Measurements from ENCODE around the gene S100A2.
"Not testable (repeated sequence)": the region's sequence is repeated elsewhere in the genome, so short reads cannot be mapped to it uniquely, and the experiment has no call there.

The S100A2 gene

DNA sequence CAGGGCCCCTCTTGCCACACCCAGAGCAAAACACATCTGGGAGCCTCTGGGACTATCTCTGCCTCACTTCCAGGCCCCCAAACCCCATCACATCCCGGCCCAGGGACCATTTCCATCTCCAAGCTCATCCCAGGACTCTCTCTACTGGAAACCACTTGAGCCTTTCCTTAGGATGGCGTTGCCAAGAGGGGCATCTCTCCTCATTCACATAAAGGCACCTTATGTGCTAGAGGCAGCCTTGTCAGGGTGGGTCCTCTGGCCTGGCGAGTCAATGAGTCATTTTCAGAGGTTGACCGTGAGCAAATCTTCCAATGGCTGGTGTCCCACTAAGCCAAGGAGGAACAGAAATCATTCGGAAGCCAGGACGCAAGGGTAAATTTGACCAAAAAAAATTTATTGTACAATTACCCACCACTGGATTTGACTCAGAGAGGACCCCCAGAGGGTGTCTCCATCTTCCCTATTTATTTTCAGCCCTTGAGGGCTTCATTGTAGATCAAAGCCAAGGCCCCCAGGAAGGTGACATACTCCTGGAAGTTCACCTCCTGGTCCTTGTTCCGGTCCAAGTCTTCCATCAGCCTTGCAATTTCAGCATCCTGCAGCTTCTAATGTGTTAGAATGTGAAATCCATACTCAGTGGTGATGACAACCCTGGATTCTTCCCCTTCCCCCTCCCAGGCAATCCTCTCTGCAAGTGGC is 31.3 kb downstream of the S100A2 start:
- no peak for DNase-seq (ENCODE audit: low read depth in 2 of 2, low spot score in 1 of 2)

DNA sequence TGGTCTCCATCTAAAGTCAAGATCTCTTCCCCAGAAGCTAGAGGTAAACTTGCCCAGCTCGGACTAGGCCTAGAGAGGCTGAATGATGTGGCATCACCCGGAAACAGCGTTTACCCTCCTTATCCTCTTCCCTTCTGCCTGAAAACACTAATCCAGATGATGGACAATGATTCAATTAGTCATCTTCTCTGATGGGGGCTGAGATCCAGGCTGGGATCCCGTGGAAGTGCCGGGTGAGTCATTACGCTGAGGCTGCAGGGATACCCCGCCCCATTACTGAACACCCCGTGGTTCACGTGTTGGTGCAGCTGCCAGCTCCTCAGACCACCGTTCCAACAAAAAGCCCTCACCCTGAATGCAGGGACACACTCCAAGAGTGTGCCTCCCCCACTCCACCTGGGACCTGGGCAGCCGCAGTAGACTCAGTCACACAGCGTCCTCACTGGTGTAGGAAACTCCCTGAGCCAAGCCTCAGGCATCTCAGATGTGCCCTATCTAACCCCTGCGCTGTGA is 31.9 kb downstream of the S100A2 start:
- no peak for DNase-seq (ENCODE audit: low read depth in 2 of 2, low spot score in 1 of 2)

GRCh38 chr1:153532769-153533599 is 32.7 kb downstream of the S100A2 start:
- DNase-seq (ENCODE audit: low read depth in 2 of 2, low spot score in 1 of 2) = peak; percentile 39 to 60

DNA sequence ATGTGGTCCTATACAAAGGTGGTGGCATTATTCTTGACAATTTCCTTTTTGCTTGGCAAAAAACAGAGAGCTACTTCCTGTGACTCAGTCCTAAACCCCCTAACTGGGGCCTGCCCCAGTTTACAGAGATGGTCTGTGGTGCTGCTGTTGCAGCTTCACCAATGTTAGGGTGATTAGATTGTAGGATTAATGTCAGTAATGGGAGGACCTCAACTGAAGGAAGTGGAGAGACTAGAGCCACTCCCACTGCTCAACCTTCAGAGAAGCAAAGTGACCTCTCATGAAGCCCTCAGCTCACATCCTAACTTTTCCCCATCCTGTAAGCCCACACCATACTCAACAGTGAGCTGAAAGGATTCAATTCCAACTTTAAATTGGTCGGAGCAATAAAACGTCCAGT is 33.5 kb downstream of the S100A2 start:
- no peak for DNase-seq (ENCODE audit: low read depth in 2 of 2, low spot score in 1 of 2)

- no peak for DNase-seq (ENCODE audit: low read depth in 2 of 2, low spot score in 1 of 2)
These were observed 34.0 kb downstream of the S100A2 start for GRCh38 chr1:153531638-153532037.

GRCh38 chr1:153527683-153528040 is 38.0 kb downstream of the S100A2 start:
- no peak for DNase-seq (ENCODE audit: low read depth in 2 of 2, low spot score in 1 of 2)

DNA sequence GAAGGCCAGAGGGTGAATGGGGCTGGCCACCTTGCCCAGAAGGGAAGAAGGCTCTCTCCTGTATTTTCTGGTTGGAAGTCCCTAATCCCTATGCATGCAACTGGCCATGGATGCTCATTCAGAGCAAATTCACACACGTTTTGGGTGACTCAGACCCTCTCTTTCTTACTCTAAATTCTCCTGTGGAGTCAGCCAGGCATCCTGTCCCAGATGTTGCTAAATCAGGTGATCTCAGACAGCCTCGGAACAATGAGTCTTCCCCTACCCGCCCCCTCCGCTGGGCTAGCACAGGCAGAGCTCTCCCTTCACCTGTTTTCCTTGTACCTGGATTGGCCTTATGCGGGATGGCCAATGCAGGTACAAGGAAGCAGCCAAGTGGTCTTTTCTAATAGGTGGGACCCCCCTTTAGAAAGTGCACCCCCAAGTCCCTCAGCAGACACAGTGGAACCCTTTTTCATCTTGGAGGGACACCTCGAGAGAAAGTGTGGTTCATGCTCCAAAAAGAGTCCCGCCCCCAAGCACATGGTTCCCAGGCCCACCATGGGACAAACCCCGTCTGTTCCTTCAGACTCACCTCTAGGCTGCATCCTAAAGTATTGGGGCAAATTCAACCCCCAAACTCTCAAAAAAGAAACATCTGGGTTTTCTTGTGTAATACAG is 38.5 kb downstream of the S100A2 start:
- DNase-seq (ENCODE audit: low read depth in 2 of 2, low spot score in 1 of 2) = no peak

DNA sequence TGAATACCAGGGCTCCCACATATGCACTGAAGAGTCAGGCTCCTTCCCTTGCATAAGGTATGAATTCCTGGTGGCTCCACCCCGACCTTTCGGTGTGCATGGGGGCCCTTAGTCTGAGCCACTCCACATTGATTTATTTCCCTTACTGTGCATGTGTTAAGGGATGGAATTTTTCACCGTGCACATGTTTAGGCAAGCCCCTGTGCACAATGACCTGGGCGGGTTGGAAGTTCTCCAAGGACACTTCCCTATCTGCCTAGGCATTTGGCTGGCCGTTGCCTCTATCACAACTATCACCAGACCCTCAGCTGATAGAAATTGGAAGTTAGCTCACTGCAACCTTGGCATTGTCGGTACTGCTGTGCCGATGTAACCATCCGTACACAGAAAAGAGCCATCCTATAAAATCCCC is 39.5 kb downstream of the S100A2 start:
- DNase-seq (ENCODE audit: low read depth in 2 of 2, low spot score in 1 of 2) = no peak

GRCh38 chr1:153525088-153525728 is 40.4 kb downstream of the S100A2 start:
- no peak for DNase-seq (ENCODE audit: low read depth in 2 of 2, low spot score in 1 of 2)

GRCh38 chr1:153522353-153523048 is 43.1 kb downstream of the S100A2 start:
- DNase-seq (ENCODE audit: low read depth in 2 of 2, low spot score in 1 of 2) = not testable (repeated sequence)

- not testable (repeated sequence) for DNase-seq (ENCODE audit: low read depth in 2 of 2, low spot score in 1 of 2)
These were observed 43.8 kb downstream of the S100A2 start for GRCh38 chr1:153521808-153522207.

DNA sequence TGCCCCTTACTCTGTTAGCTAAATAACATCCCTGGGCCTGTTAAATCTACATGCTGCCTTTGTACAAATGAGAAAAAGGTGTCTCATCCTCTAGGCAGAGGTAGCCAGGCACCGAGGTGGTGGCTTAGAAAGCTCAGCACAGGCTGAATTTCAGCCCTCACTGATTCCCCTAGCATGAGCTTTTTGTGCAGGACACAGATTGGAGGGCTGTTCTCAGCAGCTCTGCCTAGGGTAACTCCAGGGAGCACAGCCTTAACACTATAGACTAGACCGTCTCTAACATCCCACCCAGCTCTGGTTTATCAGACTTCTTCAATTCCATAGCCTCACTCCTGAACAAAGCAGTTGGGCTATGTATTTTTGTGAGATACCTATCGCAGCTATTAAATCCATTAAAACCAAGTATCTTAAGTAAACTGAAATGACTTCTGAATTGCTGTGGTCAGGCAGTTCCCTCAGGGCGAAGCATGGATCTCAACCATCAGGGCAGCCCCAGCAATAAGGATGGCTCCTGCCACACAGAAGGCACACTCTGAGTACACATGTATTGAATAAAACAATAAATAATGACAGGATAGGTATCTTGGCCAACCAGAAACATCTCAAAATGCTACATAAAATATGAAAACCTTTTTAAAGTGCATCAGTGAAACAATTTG is 44.7 kb downstream of the S100A2 start:
- DNase-seq (ENCODE audit: low read depth in 2 of 2, low spot score in 1 of 2) = no peak

GRCh38 chr1:153520137-153520691 is 45.4 kb downstream of the S100A2 start:
- DNase-seq (ENCODE audit: low read depth in 2 of 2, low spot score in 1 of 2) = not testable (repeated sequence)

DNA sequence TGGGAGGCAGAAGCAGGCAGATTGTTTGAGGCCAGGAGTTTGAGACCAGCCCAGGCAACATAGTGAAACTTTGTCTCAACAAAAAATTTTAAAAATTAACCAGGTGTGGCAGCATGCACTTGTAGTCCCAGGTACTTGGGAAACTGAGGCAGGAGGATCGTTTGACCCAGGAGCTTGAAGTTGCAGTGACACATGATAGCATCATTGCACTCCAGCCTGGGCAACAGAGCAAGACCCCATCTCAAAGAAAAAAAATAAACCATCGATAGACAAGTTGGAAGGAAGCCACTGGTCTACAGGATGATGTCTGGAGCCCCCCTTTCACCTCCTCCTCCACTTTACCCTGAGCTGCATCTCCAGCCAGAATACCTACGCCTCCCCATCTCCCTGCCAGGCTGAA is 46.4 kb downstream of the S100A2 start:
- DNase-seq (ENCODE audit: low read depth in 2 of 2, low spot score in 1 of 2) = no peak

GRCh38 chr1:153515504-153516394 is 49.9 kb downstream of the S100A2 start:
- DNase-seq (ENCODE audit: low read depth in 2 of 2, low spot score in 1 of 2) = no peak

DNA sequence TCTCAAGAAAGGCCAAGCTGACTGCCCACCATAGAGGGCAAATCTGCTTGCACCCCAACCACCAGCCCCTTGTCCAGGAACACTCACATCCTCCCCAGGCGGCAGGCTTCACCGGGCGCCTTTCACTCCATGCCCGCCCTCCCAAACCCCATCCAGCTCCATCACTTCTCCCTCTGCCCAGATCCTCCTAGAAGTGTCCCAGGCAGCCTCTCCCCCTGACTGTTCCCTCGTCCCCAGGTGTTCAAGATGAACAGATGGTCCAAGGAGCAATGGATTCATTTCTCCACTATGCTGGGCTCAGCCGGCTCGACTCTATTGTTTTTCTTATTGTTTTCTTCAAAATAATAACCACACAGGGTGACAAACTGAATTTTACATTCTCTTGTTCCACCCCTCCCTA is 52.0 kb downstream of the S100A2 start:
- no peak for DNase-seq (ENCODE audit: low read depth in 2 of 2, low spot score in 1 of 2)

- no peak for DNase-seq (ENCODE audit: low read depth in 2 of 2, low spot score in 1 of 2)
These were observed 52.6 kb downstream of the S100A2 start for GRCh38 chr1:153513023-153513422.

Measured in stimulated activated CD8-positive, alpha-beta memory T cell treated with anti-CD3 and anti-CD28 coated beads, Interleukin-4, amount 100 ng/mL, for 1 hour (primary cell).